GM12872 (cell line): Measurements from ENCODE around the gene GADL1.

Experiments
- TF ChIP-seq, protein P1 (sequence below): IDR thresholded peaks from 3 replicates; pipeline ENCODE4 v1.5.1; 2011; ENCODE audit warnings: low read depth, mild to moderate bottlenecking, low read length, moderate library complexity; ENCODE audit not compliant: insufficient read depth

Gene GADL1

DNA sequence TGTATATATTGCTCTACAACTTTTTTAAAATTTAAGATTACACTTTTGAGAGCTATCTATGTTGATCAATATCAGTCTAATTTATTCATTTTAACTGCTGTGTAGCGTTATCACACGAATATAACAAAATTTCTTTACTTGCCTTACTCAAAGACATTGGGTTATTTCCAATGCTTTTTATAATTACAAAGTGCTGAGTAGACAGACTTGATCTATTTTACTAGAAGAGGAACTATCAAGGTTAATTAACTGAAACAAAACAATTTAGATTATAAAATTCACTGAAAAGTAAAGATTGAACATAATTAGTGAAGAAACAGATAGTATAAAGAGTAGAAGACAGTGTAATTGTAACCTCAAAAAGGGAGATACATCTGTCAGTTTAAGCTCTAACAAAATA lies 182.6 kb downstream of the GADL1 start:
- TF ChIP-seq, protein P1, sequence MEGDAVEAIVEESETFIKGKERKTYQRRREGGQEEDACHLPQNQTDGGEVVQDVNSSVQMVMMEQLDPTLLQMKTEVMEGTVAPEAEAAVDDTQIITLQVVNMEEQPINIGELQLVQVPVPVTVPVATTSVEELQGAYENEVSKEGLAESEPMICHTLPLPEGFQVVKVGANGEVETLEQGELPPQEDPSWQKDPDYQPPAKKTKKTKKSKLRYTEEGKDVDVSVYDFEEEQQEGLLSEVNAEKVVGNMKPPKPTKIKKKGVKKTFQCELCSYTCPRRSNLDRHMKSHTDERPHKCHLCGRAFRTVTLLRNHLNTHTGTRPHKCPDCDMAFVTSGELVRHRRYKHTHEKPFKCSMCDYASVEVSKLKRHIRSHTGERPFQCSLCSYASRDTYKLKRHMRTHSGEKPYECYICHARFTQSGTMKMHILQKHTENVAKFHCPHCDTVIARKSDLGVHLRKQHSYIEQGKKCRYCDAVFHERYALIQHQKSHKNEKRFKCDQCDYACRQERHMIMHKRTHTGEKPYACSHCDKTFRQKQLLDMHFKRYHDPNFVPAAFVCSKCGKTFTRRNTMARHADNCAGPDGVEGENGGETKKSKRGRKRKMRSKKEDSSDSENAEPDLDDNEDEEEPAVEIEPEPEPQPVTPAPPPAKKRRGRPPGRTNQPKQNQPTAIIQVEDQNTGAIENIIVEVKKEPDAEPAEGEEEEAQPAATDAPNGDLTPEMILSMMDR = no peak

DNA sequence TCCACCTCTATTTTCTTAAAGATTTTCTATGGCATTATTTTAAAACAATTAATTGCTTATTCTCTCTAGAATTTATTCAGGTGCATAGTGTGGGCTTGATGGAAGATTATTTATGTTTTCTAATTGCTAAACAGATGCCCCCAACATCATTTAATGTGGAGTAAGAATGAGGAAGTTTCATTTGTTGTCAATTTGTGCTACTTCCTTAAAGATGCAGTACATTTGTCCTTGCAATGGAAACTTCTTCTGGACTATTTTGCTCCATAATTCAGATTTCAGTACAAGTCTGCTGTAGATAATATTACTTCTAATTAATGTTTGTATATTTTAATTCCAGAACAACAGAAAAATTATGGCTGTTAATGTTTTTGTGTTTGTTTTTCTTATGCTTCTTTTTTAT lies 183.3 kb downstream of the GADL1 start:
- TF ChIP-seq, protein P1 = no peak

DNA sequence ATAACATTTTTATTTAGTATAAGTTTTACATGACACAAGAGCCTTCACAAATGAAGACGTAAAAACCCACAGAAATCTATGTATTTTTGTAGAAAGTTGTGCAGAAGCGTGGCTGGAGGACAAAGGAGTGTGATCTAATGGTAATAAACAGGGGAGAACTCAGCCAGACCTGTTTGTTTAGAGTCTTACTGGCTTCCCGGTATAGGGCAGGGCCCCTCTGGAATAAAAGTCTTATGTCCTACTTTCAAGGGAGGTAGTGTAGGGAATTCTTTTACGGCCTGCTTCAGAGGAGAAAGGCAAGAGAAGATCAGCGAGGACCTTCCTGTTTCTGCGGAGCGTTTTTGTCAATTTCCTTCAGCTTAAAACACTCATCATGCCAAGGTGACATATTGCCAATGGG lies 184.4 kb downstream of the GADL1 start:
- TF ChIP-seq, protein P1 = no peak

DNA sequence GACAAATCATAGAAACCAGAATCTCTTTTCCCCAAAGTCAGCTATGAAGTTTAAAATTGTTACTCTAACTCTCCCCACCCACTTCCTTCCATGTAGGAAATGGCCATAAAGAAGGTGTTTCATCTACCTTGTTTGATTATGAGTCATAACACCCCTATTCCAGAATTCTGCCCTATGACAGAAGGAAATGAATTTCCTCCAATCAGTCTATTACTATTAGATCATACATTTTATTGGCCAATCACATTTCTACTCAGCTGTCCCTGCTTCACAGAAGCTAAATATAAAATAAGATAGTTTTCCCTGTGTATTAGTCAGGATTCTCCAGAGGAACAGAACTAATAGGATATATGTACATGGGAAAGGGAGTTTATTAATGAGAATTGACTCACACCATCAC lies 186.0 kb downstream of the GADL1 start:
- TF ChIP-seq, protein P1 = no peak

DNA sequence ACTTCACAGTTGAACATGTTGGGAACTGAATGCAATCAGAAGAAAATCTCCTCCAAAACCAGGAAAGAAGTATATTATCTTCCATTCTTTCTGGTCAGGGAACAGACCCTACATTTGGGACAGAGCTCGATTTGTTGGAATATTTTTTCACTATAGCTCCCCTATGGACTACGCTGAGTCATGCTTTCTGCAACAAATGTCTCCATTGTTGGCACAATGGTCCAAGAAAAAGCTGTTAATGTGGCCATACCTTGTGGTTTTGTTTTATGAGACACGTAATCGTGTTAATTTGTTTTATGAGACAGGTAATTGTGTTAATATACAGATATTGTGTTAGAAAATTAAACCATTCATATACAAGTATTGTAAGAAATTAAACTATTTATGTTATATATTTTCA lies 186.6 kb downstream of the GADL1 start:
- TF ChIP-seq, protein P1 = no peak

DNA sequence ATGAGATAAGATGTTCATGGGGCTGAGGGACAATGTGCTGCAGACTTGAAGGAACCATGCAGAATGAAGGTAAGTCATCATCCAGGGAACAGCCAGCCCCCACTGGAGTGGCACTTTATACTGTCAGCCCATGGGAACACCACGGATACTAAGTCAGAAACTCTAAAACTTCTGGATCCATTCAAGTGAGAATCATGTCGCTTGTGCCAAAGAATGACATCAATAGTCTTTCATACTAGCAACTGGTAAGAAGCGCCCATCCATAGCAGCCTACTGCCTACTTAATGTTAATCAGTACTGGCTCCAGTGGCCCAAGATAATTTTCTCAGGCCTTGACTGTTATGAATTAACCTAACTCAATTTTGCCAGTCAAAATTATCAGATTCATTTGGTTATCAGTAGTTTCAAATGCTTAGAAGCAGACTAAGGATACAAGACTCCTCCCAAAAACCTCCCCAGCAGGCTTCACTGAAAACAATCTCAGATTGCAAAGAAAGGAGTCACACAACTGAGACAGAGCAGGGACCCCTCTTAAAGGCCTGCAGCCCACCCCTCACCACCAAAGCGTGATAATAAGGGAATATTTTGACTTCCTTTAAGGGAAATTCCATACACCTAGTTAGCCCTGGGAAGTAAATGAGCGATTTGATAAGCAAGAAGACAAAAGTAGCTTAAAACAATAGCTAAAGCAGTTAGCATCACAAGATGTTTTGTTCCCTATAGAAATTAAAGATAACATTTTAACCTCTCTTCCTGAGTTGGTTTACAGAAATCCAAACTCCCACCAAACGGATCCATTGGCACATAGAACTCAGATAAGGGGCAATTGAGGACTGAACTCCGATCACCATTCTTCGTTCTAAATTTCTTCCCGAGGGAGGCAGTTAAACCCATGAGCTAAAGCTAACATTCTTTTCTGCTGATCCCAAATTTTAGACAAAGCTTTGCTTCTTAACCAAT lies 189.2 kb downstream of the GADL1 start:
- TF ChIP-seq, protein P1 = no peak

DNA sequence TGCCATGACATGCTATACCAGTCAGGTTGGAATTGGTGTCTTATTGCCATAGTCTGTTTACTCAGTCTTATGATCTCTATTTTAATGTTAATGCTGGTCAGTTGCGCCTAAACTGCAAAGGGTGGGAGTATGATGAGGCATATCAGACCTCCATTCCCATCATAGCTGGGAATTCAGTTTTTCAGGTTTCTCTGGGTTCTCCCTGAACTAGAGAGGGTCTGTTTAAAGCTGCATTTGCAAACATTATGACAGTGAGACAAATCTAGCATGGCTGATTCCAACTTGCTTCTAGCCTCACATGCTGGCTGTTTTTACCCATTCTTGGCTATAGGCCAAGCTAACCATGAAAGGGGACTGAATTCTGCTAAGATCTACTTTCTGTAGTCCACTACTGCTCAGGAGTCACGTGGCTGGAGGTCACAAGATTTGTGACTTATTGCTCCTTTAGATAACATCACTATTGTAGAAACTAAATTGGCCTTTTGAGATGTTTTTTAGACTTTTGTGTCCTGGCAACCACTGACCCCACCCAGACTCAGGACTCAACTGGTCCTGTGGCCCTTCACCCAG lies 191.5 kb downstream of the GADL1 start:
- TF ChIP-seq, protein P1 = no peak
